ENCODE measurements around the gene YBX2.
A peak's percentile ranks its signal among the peaks of the same experiment; 100 is the strongest.

Gene YBX2

DNA sequence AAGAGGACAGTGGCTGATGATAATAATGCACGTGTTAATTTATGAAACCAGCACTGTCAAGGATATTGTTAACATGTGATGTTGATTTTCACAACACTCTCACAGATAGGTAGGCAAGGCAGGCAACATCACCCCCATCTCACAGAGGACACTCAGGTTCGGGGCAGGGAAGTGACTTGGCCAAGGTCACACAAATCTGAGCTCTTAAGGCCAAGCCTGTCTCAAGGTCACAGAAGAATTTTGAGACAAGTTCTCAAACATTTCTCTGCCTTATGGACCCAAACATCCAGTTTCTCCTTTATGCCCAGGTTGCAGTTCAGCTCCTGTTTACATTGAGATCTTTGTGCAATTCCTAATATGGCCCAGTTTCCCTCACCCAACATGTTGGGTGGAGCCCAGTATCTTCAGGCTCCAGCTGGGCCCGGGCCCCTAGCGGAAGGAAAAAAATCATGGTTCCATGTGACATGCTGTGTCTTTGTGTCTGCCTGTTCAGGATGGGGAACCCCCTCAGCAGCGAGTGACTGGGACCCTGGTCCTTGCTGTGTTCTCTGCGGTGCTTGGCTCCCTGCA is 11.6 kb downstream of the YBX2 start:
- no peak for DNase-seq (ENCODE audit: insufficient read length, low spot score)
- FAIRE-seq: no peak
- TF ChIP-seq POLR2A (IDR thresholded peaks at IDR 0.05; ENCODE audit: low read depth, low read length): no peak

DNA sequence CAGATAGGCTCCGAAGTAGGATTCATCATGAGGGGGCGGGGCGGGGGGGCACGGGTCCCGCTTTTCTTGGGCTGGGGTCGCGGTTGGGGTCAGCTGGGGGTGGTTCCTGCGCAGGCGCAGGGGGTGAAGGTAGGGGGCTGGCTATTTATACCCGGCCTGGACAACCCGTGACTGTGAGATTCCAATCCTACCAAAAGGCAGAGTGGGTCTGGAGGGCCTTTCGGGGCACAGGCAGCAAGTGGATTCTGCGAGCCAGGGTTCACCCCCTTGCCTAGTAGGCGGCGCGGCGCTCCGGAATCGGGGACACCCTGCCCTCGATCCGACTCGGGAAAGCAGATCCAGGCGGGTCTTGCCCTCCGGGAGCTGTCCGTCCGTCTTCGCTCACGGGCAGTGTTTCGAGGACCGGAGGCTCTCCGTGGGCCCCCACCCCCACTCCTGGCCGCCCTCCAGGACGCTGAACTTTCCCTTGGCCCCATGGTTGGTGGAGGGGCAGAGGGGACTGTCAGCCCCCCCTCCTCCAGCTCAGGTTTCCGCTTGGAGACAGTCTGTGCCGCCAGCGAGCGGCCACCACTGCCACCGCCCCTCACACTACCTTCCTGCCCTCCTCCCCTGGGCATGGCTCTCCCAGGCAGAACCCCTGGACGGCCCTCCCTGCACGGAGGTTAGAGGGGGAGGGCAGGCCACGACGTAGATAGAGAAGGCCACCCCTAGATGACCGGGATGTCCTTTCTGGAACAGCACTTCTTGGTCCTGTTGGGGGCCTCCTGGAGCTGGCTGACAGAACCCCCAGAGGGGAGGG is 12.3 kb downstream of the YBX2 start:
- TF ChIP-seq POLR2A (IDR thresholded peaks at IDR 0.05; ENCODE audit: low read depth, low read length): no peak
- FAIRE-seq (no peak), DNase-seq (ENCODE audit: insufficient read length, low spot score) (no peak)

- FAIRE-seq (peak; percentile 80), DNase-seq (ENCODE audit: insufficient read length, low spot score) (peak; percentile 94)
- TF ChIP-seq POLR2A (IDR thresholded peaks at IDR 0.05; ENCODE audit: low read depth, low read length): no peak
Observed at GRCh38 chr17:7281074-7281952, 13.1 kb downstream of the YBX2 start, which contains the start of gene SLC2A4. Gene SLC2A4 (plus strand): TSS chr17:7281718. CDS start chr17:7281935, 217 bp downstream.

- peak; percentile 58 for FAIRE-seq
- peak; percentile 79 for DNase-seq (ENCODE audit: insufficient read length, low spot score)
- no peak for TF ChIP-seq POLR2A (IDR thresholded peaks at IDR 0.05; ENCODE audit: low read depth, low read length)
Observed at GRCh38 chr17:7280519-7281073, 13.8 kb downstream of the YBX2 start.

DNA sequence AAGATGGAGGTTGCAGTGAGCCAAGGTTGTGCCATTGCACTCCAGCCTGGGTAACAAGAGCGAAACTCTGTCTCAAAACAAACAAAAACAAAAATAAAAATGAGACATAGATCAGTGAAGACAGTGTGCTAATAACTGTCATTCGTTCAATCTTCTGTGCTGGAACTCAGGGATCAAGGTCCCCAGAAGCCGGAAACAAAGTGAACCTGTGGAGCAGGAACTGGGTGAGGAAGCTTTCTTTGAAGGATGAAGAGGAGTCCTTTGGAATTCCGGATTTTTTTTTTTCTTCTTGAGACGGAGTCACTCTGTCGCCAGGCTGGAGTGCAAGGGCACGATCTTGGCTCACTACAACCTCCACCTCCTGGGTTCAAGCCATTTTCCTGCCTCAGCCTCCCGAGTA is 15.0 kb downstream of the YBX2 start:
- DNase-seq (ENCODE audit: insufficient read length, low spot score) (no peak), FAIRE-seq (no peak)
- TF ChIP-seq POLR2A (IDR thresholded peaks at IDR 0.05; ENCODE audit: low read depth, low read length): no peak

- TF ChIP-seq POLR2A (IDR thresholded peaks at IDR 0.05; ENCODE audit: low read depth, low read length): no peak
- FAIRE-seq: no peak
Observed at GRCh38 chr17:7266784-7267183, 27.7 kb downstream of the YBX2 start.

DNA sequence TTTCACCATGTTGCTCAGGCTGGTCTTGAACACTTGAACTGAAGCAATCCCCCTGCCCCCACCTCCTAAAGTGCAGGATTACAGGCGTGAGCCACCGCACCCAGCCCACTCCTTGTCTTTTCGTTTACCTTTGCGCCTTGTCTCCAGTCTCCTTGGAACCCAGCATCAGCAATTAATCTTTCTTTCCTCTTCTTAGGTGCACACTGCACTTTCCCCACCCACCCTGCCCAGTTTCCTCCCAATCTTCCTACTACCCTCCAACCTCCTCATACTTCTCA is 30.7 kb downstream of the YBX2 start:
- no peak for TF ChIP-seq POLR2A (IDR thresholded peaks at IDR 0.05; ENCODE audit: low read depth, low read length)
- FAIRE-seq: no peak
- no peak for DNase-seq (ENCODE audit: insufficient read length, low spot score)

More at GRCh38 chr17:7266784-7267183, 27.7 kb downstream of the YBX2 start:
- DNase-seq (ENCODE audit: insufficient read length, low spot score): no peak

- DNase-seq (ENCODE audit: insufficient read length, low spot score): no peak
- TF ChIP-seq POLR2A (IDR thresholded peaks at IDR 0.05; ENCODE audit: low read depth, low read length): no peak
- FAIRE-seq: no peak
Observed at GRCh38 chr17:7262935-7263800, 31.3 kb downstream of the YBX2 start.

- FAIRE-seq (no peak), DNase-seq (ENCODE audit: insufficient read length, low spot score) (no peak)
- TF ChIP-seq POLR2A (IDR thresholded peaks at IDR 0.05; ENCODE audit: low read depth, low read length): no peak
Observed at GRCh38 chr17:7262192-7262934, 32.1 kb downstream of the YBX2 start, which contains the start of gene CLDN7. Gene CLDN7 (minus strand): TSS chr17:7262478. CDS start chr17:7262043, 435 bp downstream.

- no peak for FAIRE-seq
- no peak for TF ChIP-seq POLR2A (IDR thresholded peaks at IDR 0.05; ENCODE audit: low read depth, low read length)
- DNase-seq (ENCODE audit: insufficient read length, low spot score): no peak
Observed at GRCh38 chr17:7261379-7262191, 32.9 kb downstream of the YBX2 start.

- FAIRE-seq (no peak), DNase-seq (ENCODE audit: insufficient read length, low spot score) (no peak)
- TF ChIP-seq POLR2A (IDR thresholded peaks at IDR 0.05; ENCODE audit: low read depth, low read length): no peak
Observed at GRCh38 chr17:7260651-7261378, 33.6 kb downstream of the YBX2 start.

Data from H54 (cell line).